Measurements from ENCODE around the gene CDC6.

The CDC6 gene

GRCh38 chr17:40345994-40346764 lies 58.5 kb downstream of the CDC6 start:
- peaks cover 0 to 22% of the 10 kb centered on the region in 2 experiments; a peak in 2 of 3 replicates for H3K36me3 ChIP-seq (ENCODE audit: control insufficient read depth in 2 of 2, insufficient read depth in 1 of 2, low read length in 2 of 2)
- H3K4me3 ChIP-seq (ENCODE audit: low read depth, low read length) = no peak overlapping the region
- TF ChIP-seq ZFP37 (tag by site-specific recombination; IDR thresholded peaks at IDR 0.05) (no peak), ZNF416 (tag by site-specific recombination; IDR thresholded peaks at IDR 0.05) (no peak), REPIN1 (tag by site-specific recombination; IDR thresholded peaks at IDR 0.05; ENCODE audit: low read depth) (no peak), ZBTB6 (tag by site-specific recombination; IDR thresholded peaks at IDR 0.05) (no peak), ZNF792 (tag by site-specific recombination; IDR thresholded peaks at IDR 0.05) (no peak), ZNF747 (tag by site-specific recombination; IDR thresholded peaks at IDR 0.05) (no peak), ZNF324 (tag by site-specific recombination; IDR thresholded peaks at IDR 0.05) (no peak), ZNF404 (tag by site-specific recombination; IDR thresholded peaks at IDR 0.05) (no peak), ZNF37A (tag by site-specific recombination; IDR thresholded peaks at IDR 0.05) (no peak), EGR2 (tag by site-specific recombination; IDR thresholded peaks at IDR 0.05; ENCODE audit: low read depth) (no peak), ZNF548 (tag by site-specific recombination; IDR thresholded peaks at IDR 0.05) (no peak), ZNF394 (tag by site-specific recombination; IDR thresholded peaks at IDR 0.05; ENCODE audit: borderline replicate concordance) (no peak), SCRT2 (tag by site-specific recombination; IDR thresholded peaks at IDR 0.05) (no peak), ZNF433 (tag by site-specific recombination; IDR thresholded peaks at IDR 0.05; ENCODE audit: low read depth) (no peak), ZIC2 (tag by site-specific recombination; IDR thresholded peaks at IDR 0.05) (no peak), YY2 (tag by site-specific recombination; IDR thresholded peaks at IDR 0.05) (no peak), IKZF3 (tag by site-specific recombination; IDR thresholded peaks at IDR 0.05) (no peak), ZNF391 (tag by site-specific recombination; IDR thresholded peaks at IDR 0.05; ENCODE audit: borderline replicate concordance, low read depth) (no peak), ZNF621 (tag by site-specific recombination; IDR thresholded peaks at IDR 0.05) (no peak)
- H3K27ac ChIP-seq (ENCODE audit: extremely low read depth, low read depth, low read length) = no peak overlapping the region; the same call in 1 of the 2 replicates
- ChIA-PET POLR2A (interaction anchor here (0.6 to 4.4 kb wide), 13 partner anchors 8 to 1342 kb away, joined by 3 to 33 read pairs (median 5); partner anchors contain the start of genes EIF1, GJD3, TOP2A and WIPF2), CTCF (interaction anchor here (0.7 to 5.3 kb wide), 9 partner anchors 10 to 144 kb away, joined by 3 to 67 read pairs (median 5); no protein-coding TSS in a partner anchor)
- no peaks in the 10 kb centered on the region for H3K9me3 ChIP-seq (ENCODE audit: control insufficient read depth, insufficient read depth, low read depth, low read length)
- peaks cover 22% of the 10 kb centered on the region for H3K4me1 ChIP-seq (ENCODE audit: control insufficient read depth, insufficient read depth, low read length)

- peaks cover 22% of the 10 kb centered on the region for H3K4me1 ChIP-seq (ENCODE audit: control insufficient read depth, insufficient read depth, low read length)
- no peaks in the 10 kb centered on the region for H3K9me3 ChIP-seq (ENCODE audit: control insufficient read depth, insufficient read depth, low read depth, low read length)
- H3K4me3 ChIP-seq (ENCODE audit: low read depth, low read length) = no peak overlapping the region
- ChIA-PET CTCF (interaction anchor here (1.0 to 5.3 kb wide), 5 partner anchors 9 to 44 kb away, joined by 4 to 67 read pairs (median 11); no protein-coding TSS in a partner anchor), POLR2A (interaction anchor here (2.0 kb wide), 1 partner anchor 7 kb away, joined by 7 read pairs; no protein-coding TSS in a partner anchor)
- peaks cover 0 to 27% of the 10 kb centered on the region in 2 experiments; a peak in 2 of 3 replicates for H3K36me3 ChIP-seq (ENCODE audit: control insufficient read depth in 2 of 2, insufficient read depth in 1 of 2, low read length in 2 of 2)
- H3K27ac ChIP-seq (ENCODE audit: extremely low read depth, low read depth, low read length) = no peak overlapping the region
- no peak for TF ChIP-seq ZNF596 (tag by site-specific recombination; IDR thresholded peaks at IDR 0.05)
- no peak for TF ChIP-seq ZNF624 (tag by site-specific recombination; IDR thresholded peaks at IDR 0.05)
- TF ChIP-seq ZNF510 (tag by site-specific recombination; IDR thresholded peaks at IDR 0.05; ENCODE audit: insufficient replicate concordance) = no peak
- TF ChIP-seq ZBTB49 (tag by site-specific recombination; IDR thresholded peaks at IDR 0.05; ENCODE audit: low read depth) = no peak
- no peak for TF ChIP-seq PRDM10 (tag by site-specific recombination; IDR thresholded peaks at IDR 0.05)
- TF ChIP-seq ZNF280D (tag by site-specific recombination; IDR thresholded peaks at IDR 0.05) = no peak
Observed at GRCh38 chr17:40346765-40347158, 59.1 kb downstream of the CDC6 start.

Data from HEK293 (cell line).